Coronary artery (tissue), 2 donors: ENCODE data around the gene LDHD.

ENCODE experiments used
- DNase-seq: peaks from one replicate; pipeline ENCODE4 v3.0.0-alpha.2; 2017; ENCODE audit warnings: low spot score
- H3K27ac ChIP-seq, 2 donors: fragments of 200-600 bp; sonication (generic); one replicate each; pipeline ENCODE4 v1.5.1; 2016 to 2019
- H3K4me3 ChIP-seq: fragments of 200-600 bp; sonication (generic); 2 replicates; pipeline ENCODE4 v1.5.1; 2016; ENCODE audit warnings: mild to moderate bottlenecking, moderate library complexity
- CTCF ChIP-seq: fragments of 200-600 bp; sonication (generic); IDR thresholded peaks from one replicate; pipeline ENCODE4 v1.5.1; 2019; ENCODE audit warnings: antibody characterized with exemption

LDHD gene

DNA sequence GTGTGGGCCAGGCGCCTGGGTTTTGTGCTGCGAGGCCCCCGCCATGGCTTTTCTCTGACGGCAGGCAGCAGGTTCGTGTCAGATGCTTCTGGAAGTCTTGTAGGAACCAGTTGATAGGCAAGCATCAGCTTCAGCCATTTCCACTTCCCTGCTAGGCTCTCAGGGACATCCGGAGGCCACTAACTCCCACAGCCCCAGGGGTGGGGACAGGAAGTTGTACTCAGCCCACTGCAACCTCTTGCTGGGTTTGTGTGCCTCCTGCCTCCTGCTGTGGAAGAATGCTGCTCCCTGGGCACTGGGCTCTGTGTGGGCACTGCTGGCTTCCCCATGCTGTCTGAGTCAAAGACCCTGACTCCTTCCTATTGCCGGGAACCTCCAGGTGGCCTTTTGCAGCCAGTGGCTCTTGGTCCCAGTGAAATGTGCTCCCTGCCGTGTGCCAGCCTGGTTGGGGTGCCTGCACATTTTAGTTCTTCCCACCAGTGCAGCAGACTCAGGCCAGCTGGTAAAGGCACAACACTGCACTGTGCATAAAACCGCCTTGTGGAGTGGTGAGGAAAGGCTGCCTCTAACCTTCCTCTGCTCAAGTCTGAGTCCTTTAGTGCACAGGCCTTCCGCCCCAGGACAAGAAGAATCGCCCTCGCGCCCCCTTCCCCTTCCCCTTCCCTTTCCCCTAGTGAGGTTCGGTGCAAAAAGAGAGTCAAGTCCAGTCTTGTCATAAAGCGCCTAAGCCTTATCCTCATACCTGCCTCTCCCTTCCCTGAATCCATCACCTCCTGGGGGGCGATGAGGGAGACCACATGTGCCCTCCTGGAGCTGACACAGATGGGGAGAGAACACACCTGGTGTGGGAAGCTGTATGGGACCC lies 16.6 kb downstream of the LDHD start:
- no peak overlapping the region for H3K4me3 ChIP-seq
- no peak for DNase-seq
- TF ChIP-seq CTCF: no peak
- H3K27ac ChIP-seq: no peak overlapping the region

DNA sequence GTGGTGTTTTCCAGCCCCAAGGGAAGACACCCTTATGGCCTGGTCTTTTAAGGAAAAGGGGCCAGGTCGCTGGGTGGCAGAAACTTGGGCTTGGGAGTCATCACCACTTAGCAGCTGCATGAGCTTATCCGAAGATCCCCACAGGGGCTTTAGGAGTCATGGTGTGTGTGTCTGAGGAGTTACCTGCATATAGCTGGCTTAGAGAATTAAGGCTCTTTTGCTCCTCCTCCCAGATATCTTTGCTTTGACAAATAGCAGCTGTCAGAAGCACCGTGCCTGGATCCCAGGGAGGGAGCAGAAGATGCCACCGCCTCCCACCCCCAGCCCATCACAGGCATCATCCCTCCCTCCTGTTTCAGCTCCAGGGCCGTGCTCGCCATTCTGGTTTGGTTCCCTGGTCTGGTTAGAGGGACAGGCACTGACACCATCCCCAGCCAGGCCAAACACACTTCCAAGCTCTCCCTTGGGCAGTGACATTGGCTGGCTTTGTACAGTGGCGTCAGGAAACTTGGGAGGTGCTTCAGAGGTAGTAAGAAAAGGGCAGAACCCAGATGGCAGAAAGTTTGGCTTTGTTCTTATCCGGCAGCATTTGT lies 17.4 kb downstream of the LDHD start:
- no peak for TF ChIP-seq CTCF
- no peak overlapping the region for H3K4me3 ChIP-seq
- no peak overlapping the region for H3K27ac ChIP-seq
- DNase-seq: no peak

DNA sequence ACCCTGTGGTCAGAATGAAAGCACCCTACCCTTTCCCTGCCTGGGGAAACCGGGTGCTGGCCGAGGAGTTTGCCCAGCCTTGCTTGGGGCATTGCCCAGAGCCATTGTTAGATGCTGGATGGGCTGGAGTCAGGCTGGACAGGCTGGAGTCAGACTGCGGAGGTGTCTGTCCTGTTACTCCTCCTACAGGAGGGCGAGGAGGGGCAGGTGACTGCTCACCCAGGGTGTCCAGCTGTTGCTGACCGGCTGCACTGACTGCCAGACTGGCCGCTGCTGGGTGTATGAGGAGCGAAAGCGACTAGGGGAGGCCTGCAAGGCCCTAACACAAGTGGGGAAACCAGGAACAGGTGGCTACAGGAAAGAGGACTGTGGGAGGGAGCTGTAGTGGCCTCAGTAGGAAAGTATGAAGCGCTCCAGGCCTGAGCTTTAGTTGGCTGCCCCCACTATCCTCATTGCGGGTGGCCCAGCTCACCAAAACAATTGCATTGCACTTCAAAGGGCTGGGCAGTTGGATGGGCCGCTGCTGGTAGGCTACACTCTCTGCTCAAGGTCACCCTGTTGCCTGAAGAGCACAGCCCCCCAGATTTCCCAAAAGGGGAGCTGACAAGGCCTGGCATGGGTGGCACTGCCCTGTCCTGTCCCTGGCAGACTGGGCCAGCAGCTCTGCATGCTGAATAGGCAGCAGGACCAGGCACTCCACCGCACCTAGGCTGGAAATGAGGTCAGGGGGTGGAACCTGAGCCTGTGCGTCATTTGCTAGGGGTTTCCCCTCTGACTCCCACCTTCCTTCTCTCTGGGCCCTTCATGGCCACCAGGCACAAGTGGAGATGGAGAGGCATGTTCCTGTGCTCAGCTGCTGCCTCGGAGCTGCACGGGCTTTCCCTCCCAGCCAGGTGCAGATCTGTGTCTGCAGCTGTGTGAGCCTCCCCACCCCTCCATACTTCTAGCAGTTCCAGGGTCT lies 18.4 kb downstream of the LDHD start:
- no peak for DNase-seq

GRCh38 chr16:75097191-75097761 lies 19.3 kb downstream of the LDHD start:
- H3K27ac ChIP-seq: no peak overlapping the region
- no peak for DNase-seq
- no peak overlapping the region for H3K4me3 ChIP-seq
- TF ChIP-seq CTCF: no peak

More for the DNA sequence above, 18.4 kb downstream of the LDHD start:
- TF ChIP-seq CTCF: no peak
- H3K27ac ChIP-seq: no peak overlapping the region
- H3K4me3 ChIP-seq: no peak overlapping the region

DNA sequence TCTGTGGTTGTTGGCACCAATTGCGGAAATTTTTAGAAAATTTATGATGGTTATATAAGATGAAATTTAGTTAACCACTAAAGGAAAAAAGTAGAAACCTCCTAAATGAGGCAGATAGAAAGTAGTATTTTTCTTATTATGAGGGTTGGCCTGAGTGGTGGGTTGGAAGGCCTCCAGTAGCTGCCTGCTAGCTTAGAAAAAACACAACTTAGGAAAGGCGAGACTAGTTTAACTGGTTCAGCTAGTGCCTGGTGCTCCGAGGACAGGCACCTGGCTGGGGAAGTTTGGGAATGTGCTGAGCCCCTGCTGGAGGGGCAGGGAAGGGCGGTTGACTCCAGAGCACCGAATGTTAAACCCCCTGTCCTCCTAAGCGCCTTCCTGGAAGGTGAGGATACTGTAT lies 19.9 kb downstream of the LDHD start:
- TF ChIP-seq CTCF: no peak
- no peak for DNase-seq
- no peak overlapping the region for H3K4me3 ChIP-seq
- no peak overlapping the region for H3K27ac ChIP-seq

GRCh38 chr16:75095204-75095621 lies 21.4 kb downstream of the LDHD start:
- TF ChIP-seq CTCF: no peak
- DNase-seq: no peak
- no peak overlapping the region for H3K27ac ChIP-seq
- no peak overlapping the region for H3K4me3 ChIP-seq
